Skin epidermis (tissue), 12 donors: ENCODE data around the gene AKNA.

Source experiments
- H3K27ac ChIP-seq, 21 experiments: fragments of 200-600 bp; sonication (generic) in 11 of 21; one replicate each; pipeline ENCODE4 v1.5.0; 2020; ENCODE audit warnings: mild to moderate bottlenecking in 3 of 21, inconsistent platforms in 2 of 21, moderate library complexity in 2 of 21
- H3K4me3 ChIP-seq, 7 experiments: fragments of 200-600 bp; sonication (generic) in 2 of 7; one replicate each; pipeline ENCODE4 v1.5.0; 2020; ENCODE audit warnings: inconsistent platforms in 2 of 7, mild to moderate bottlenecking in 2 of 7, moderate library complexity in 1 of 7

Gene AKNA

DNA sequence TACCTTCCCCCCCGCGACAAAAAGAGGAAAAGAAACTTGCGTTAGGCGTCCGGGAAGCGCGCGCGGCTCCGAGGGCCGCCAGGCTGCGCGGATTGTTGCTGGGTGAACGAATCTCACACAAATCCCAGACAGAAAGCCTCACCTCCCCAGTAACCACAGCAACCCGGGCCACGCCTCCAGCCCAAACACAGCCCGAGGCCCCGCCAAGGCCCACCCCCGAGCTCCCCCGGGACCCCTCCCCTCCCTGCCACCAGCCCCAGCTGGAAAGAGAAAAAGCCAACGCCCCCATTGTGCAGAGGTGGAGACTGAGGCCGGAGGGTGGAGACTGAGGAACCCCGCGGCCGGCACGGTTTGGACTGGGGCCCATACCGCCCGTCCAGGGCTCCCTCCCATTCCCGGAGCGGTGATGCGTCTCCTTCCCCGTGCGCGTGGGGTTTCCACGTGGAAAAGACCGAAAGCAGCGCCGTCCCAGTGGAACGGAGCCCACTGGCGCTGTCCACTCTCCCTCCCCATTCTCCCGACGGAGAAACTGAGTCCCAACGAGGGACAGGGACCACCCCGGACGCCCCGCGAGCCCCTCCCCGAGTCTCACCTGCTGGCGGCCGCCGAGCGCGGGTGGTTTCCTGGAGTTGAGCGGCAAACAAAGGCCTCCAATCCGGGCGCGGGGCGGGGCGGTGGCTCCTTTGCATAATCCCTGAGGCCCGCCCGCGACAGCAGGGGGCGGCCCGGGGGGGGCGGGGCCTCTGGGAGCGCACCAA, 10.2 kb upstream of the AKNA start:
- Histone ChIP-seq H3K4me3 (peak overlapping the region; percentile 60 to 92 (median 70)), H3K27ac (peak overlapping the region; percentile 68 to 94 (median 84))

DNA sequence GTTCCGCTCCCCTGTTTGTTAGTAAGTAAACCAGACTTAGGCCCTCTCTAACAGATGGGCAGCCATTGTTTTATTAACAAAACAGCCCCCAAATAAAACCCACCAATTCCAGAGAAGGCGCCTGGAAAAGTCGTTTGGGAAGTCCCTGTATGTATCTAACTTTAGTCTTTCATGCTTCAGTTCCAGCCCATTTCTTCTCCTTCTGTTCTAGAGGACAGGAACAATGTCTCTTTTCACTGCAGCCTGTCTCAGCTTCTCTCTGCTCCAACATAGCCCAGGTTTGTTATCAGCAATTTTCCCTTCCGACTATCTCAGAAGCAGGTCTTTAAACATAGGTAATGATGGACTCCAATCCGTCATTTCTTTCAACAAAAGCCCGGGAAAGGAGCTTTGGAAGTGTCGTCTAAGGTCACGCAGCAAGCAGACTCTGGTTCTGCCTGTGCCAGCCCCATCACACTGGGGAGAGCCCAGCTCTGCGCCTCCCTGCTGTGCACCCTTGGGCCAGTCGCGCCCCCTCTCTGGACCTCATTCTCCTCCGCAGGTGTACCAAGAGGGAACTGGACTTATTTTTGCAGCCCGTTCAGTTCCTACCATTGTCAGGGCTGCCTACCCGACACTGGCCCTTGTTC, 9.6 kb upstream of the AKNA start:
- peak overlapping the region in 19 of 21 experiments; percentile 72 to 94 (median 84) for H3K27ac ChIP-seq
- H3K4me3 ChIP-seq = peak overlapping the region; percentile 60 to 92 (median 70)

DNA sequence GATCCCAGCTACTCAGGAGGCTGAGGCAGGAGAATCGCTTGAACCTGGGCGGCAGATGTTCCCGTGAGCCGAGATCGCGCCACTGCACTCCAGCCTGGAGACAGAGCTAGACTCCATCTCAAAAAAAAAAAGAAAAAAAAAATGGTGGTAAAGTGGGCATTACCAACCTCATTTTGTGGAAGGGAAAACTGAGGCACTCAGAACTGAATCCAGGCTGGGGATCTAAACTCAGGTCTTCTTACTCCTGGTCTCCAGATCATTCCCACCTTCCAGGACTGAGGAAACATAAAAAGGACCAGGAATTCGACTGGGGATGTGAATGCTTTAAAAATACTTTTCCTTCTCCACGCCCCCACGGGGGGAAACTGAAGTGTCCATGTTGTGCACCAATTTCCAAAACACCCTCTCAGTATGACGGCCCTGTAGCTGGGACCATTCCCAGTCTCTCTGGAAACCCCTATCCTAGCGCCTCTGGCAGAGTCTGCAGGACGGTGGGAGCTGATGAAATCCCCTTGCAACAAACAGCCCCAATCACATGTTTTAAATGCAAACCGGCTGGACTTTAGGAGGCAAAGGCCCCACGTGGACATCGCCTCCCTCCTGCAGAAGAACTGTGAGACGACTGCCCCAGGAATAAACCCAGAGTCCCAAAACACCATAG, 8.9 kb upstream of the AKNA start:
- H3K4me3 ChIP-seq = peak overlapping the region in 1 of 7 experiments; percentile 80
- peak overlapping the region in 15 of 21 experiments; percentile 74 to 94 (median 87) for H3K27ac ChIP-seq

DNA sequence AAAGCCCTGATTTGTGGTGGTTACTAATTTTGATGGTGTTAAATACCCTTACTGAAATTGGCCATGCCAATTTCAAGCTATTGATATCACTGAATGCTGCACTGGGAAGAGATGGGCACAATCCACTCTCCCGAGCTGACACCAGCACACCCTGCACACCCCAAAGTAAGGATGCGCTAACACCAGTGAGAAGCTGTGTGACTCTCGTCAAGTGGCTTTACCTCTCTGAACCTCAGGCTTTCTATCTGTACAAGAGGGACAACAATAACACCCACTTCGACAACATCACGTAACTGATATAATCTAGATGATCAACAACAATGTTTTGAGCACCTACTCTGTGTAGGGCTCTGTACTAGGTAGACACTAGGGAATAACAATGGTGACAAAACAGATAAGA, 8.0 kb upstream of the AKNA start:
- H3K27ac ChIP-seq = peak overlapping the region in 7 of 21 experiments; percentile 5 to 87 (median 60)
- no peak overlapping the region for H3K4me3 ChIP-seq

DNA sequence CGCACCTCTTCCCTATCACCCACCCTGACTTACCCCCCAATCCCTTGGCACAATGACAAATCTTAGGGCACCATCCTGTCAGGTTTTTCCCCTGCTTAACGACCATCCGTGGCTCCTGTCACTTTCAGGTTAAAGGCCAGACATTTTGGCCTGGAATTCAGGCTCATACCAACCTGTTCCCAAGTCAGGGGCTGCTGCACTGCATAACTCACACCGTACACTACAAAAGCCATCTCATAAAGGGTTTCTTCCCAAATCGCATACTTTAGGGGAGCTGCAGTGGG, 7.5 kb upstream of the AKNA start:
- Histone ChIP-seq H3K4me3 (no peak overlapping the region), H3K27ac (peak overlapping the region in 13 of 21 experiments; percentile 6 to 72 (median 60))

DNA sequence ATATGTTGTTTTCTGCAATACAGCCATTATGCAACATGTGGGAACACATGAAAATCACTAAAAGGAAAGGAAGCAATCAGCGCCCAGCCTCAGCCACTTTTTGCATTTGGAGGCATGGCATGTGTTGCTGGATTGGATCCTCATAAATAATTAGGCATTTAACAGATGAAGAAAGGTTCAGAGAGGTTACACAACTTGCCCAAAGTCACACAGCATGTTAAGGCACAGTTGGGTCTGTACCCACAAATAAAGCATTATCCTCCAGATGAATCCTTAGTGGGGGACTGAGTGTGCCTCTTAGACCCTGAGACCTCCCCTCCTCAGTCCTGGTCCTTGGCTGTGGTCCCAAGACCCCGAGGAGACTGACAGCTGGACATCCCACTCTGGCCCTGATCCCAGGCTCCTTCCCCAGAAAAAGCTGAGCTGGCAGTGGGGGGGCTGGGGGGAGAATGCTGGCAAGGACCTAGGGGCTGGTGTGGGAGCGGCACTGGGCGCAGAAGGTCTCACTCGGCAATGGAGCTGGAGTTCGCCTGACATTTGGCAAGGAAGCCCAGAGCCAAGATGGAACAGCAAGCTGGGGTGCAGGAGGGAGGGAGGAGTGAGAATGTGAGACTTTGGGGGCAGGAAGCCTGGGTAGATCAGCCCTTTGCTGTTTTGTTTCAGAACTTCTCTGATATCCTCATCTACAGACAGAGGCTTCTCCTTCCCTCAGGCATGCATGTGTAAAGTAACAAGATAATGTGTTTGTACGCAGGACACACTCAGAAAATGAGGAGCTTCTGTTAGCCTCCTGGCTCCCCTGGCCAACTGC, 6.9 kb upstream of the AKNA start:
- Histone ChIP-seq H3K27ac (peak overlapping the region in 13 of 21 experiments; percentile 6 to 72 (median 60)), H3K4me3 (no peak overlapping the region)

DNA sequence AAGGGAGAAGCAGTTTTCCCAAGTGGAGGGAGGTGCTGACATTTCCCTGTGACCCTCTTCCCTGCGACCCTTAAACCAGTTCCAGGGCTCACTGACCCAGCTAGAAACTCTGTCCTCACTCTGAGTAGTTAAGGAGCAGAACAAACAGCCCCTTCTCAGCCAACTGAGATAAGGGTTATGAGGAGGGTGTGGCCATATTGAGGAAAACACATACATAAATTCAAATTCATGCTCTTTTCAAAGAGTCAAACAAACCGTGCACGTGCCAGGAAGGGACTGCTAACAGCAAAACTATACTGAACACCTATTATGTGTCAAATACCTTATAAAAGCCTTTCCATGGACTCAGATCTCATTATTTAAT, 4.9 kb upstream of the AKNA start:
- Histone ChIP-seq H3K27ac (peak overlapping the region in 7 of 21 experiments; percentile 4 to 63 (median 40)), H3K4me3 (no peak overlapping the region)

DNA sequence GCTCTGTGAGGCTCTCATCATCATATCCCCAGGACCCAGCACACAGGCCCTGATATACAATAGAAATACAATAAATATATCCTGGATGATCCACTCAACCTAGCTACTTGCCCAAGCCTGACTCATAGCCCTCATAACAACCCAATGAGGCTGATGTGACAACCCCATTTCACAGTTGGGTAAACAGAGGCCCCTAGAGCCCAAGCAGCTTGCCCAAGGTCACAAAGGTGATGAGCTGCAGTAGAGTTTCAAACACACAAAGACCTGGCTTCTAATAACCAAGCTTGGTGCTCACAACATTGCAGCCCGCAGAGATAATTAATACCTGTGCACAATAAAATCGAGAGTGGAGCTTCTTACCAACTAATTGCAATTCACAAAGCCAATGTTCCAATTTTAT, 3.2 kb upstream of the AKNA start:
- Histone ChIP-seq H3K4me3 (no peak overlapping the region), H3K27ac (peak overlapping the region in 8 of 21 experiments; percentile 28 to 99 (median 80))

DNA sequence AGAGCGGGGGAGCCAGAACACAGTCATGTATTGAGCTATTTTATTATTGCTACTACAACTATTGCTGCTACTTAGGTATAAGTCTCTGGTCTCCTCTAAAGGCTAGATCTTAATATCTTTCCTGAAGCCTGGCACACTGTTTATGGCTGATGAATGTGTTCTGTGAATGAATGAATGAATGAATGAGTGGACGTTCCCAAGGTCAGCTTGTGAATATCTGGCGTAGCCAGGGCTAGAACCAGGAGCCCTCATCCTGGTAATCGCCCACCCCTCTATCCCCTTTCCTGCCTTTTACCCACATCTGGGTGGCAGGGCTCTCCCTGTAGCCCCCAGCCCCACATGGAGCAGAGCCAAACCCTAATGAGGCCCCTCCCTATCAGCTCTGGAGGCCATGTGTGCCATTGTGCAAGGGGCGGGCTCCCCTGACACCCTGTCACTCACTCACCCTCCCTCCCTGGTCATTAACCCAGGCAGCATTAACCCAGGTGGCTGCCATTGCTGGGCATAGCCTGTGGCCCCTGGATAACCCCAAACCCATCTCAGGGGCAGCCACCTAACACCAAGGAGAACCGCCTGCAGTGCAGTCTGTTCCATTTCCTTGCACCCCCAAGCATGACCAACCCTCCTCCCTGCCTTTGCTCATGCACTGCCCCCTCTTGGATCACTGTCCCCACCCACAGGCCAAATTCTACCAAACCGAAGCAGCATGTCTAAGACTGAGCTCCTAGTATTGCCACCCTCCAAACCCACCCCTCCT, 2.0 kb upstream of the AKNA start:
- no peak overlapping the region for H3K4me3 ChIP-seq
- H3K27ac ChIP-seq = peak overlapping the region in 16 of 21 experiments; percentile 51 to 99 (median 90)

DNA sequence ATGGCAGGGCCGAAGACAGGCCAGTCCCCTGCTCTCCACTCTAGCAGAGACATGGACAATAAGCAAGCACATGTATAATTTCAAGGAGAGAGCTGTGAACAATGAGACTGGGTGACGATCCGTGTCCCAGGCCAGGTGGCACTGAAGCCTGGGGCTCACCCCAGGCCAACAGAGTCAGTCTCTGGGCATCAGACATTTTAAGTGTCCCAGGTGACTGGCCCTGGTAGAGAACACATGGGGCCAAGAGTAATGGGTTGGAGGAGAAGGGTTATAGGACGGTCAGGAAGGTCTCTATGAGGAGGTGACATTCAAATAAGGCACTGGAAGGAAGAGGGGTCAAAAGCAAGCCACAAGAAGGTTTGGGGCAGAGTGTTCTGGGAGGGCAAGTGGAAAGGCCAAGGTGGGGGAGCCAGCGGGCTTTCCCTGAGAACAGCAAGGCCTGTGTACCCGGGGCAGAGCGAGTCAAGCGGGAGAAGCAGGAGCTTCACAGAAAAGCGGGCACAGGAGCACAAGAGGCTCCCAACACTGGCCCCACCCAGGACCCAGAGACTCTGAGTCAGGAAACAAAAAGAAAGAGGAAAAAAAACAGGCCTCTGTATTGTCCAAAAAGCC, 1.1 kb upstream of the AKNA start:
- Histone ChIP-seq H3K27ac (peak overlapping the region in 20 of 21 experiments; percentile 66 to 99 (median 88)), H3K4me3 (peak overlapping the region in 4 of 7 experiments; percentile 41 to 47 (median 47))

DNA sequence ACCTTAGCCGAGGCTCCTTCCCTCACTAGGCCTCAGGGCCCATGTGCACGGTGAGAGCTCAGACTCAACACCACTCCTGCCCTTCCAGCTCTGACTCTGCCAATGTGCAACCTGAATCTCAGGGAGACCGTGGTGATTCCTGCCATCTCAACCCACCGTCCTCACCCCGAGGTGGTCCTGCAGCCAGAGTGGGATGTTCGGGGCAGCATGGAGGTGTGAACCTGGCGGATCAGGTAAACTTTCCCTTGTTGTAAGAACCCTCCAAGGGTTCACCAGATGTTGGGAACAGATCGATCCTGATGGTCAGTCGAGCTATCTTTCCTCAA, 538 bp upstream of the AKNA start:
- H3K27ac ChIP-seq = peak overlapping the region; percentile 66 to 99 (median 88)
- H3K4me3 ChIP-seq = peak overlapping the region in 6 of 7 experiments; percentile 41 to 57 (median 47)

DNA sequence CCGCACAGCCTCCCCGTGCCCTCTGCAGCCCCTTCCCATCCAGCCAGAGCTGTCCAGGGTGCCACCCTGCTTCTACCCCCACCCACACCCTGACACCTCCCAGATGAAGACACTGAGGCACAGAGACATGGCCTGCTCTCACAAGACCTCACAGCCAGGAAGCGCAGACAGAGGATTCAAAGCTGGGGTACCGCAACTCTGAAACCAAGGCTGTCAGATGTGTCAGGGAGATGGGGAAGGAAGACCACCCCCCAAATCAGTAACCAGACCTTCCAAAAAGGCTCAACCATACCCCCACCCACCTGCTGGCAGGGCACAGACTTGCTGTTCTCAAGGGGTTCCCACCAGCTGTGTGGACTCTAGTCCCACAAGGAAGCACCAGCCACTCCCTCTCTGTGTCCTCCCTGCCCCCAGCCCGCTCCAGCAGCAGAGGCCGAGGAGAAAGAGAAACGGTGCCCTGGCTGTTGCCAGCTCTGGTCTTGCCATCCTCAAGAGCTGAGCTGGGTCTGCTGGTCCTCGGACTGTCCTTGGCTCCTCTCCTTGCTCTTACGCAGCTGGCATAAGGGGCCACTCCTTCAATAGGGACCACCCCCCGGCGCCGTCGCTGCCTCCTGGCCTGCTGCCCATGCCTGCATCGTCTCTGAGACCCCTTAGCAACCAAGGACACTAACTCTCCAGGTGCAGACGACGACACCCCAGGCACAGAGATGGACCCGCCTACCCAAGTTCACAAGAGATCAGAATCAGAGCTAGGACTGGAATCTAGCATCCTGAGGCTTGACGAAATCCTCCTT, 699 bp downstream of the AKNA start:
- peak overlapping the region; percentile 66 to 99 (median 88) for H3K27ac ChIP-seq
- peak overlapping the region; percentile 41 to 57 (median 47) for H3K4me3 ChIP-seq

DNA sequence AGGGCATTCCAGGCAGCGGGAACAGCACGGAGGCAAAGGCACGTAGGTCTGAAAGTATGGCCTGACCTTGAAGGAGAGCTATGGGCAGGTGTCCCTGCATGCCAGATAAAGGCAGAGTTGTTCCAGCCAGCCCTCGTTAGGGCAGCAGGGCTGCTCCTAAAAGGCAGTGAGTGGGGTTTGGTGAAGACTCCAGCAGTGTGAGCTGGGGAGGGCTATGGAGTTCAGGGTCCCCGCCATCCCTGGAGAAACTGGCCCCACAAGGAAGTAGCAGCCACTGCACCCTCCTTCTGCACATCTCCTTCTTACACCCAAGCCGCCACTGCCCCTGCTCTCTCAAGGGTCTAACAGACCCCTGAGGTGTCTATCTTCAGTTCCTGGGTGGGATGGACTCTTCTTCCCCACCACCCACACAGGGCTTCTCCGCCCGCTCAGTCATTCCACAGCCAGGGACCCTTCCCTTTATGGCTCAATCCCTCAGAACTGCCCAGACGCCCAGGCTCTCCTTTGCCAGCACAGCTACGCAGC, 1.4 kb downstream of the AKNA start:
- Histone ChIP-seq H3K4me3 (peak overlapping the region; percentile 41 to 57 (median 47)), H3K27ac (peak overlapping the region; percentile 66 to 99 (median 88))

DNA sequence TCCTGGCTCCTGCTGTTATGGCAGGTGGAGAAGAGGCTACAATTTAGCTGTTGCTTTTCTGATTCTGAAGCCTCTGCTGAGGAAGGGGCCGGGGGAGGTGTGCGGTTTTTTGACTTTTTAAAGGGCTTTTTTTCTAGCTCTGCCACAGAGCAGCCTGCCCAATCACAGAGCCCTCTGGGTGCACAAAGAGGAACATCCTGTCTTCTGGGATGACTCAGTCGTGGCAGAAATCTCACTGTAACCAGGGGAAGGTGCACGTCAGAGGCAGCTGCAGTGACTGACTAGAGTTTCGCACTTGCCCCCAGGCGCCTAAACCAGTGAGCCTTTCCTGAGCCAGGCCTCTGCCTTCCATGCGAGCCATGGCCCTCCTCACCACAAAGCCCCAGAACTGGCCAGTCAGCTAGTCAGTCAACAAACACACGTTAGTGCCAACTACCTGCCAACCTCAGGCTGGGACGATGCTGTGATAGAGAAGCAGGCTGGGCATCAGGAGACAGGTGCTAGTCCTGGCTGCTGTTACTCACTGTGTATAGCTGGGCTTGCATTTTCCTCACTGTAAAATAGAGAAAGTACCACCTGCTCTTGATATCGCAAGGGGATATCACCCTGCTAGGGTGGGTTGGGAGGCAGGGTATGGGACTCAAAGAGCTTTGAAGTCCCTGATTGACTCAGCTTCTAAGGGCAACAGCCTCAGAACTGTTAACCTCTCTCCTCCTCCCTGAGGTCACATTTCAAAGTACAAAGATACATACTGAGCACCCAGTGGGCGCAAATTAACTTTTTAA, 2.2 kb downstream of the AKNA start:
- Histone ChIP-seq H3K4me3 (peak overlapping the region in 6 of 7 experiments; percentile 41 to 57 (median 46)), H3K27ac (peak overlapping the region; percentile 16 to 99 (median 88))

DNA sequence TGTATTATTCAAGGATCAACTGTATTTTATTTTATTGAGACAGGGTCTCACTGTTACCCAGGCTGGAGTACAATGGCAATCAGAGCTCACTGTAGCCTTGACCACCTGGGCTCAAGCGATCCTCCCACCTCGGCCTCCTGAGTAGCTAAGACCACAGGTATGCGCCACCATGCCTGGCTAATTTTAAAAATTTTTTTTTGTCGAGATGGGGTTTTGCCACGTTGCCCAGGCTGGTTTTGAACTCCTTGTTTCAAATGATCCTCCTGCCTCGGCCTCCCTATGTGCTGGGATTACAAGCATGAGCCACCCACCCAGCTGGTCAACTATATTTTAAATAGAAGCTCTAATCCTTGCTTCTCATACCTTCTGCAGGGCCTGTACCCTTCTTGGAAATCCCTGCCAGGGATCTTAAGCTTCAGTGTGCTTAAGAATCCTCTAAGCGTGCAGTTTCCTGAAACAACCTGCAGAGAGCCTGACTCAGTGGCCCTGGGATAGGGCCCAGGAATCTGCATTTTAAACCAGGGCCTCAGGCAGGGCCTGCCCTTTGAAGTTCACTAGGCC, 2.9 kb downstream of the AKNA start:
- Histone ChIP-seq H3K27ac (peak overlapping the region in 20 of 21 experiments; percentile 22 to 99 (median 88)), H3K4me3 (peak overlapping the region in 5 of 7 experiments; percentile 4 to 47 (median 13))

DNA sequence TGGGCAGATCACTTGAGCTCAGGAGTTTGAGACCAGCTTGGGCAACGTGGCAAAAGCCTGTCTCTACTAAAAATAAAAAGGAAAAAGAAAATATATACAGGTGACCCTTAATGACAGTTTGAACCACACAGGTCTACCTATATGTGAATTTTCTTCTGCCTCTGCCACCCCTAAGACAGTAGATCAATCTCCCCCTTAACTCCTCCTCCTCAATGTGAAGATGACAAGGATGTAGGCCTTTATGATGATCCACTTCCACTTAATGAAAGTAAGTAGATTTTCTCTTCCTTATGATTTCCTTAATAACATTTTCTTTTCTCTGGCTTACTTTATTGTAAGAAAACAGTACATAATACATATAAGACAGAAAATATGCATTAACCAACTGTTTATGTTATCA, 3.4 kb downstream of the AKNA start:
- peak overlapping the region in 4 of 7 experiments; percentile 4 to 47 (median 16) for H3K4me3 ChIP-seq
- peak overlapping the region in 19 of 21 experiments; percentile 74 to 99 (median 88) for H3K27ac ChIP-seq
